Keratinocyte (primary cell): ENCODE data around the gene ARG1. TPM values are rescaled to one million over a fixed set of nuclear protein-coding genes. Genes with fewer than 3 reads are reported as not detected.

Experiments
- DNase-seq: peaks from one replicate; pipeline ENCODE4 v3.0.0-alpha.2; 2011; ENCODE audit warnings: low read depth, missing footprints, low spot score
- FAIRE-seq: peaks from 2 replicates; lab custom pipeline; 2011; peaks lifted over from hg19 to GRCh38; lab: Jason Lieb, UNC
- H2AFZ ChIP-seq: 2 replicates; pipeline ENCODE4 v1.6.0; 2012; ENCODE audit warnings: low read length, control low read depth, inconsistent platforms; ENCODE audit not compliant: control insufficient read depth
- H3K27ac ChIP-seq: 2 replicates; pipeline ENCODE4 v1.5.1; 2011; ENCODE audit warnings: low read length; ENCODE audit not compliant: control insufficient read depth, insufficient read depth
- H3K27me3 ChIP-seq: 3 replicates; pipeline ENCODE4 v1.6.0; 2011; ENCODE audit warnings: low read length; ENCODE audit not compliant: control insufficient read depth, insufficient read depth; ENCODE audit errors: extremely low read depth
- H3K36me3 ChIP-seq, 2 experiments: 2 replicates in 1 of 2; 3 replicates in 1 of 2; pipeline ENCODE4 v1.5.1; 2011; ENCODE audit warnings: low read length in 2 of 2, mild to moderate bottlenecking in 1 of 2; ENCODE audit not compliant: control insufficient read depth in 2 of 2, insufficient read depth in 2 of 2; ENCODE audit errors: extremely low read depth in 1 of 2
- H3K4me1 ChIP-seq: 3 replicates; pipeline ENCODE4 v1.5.1; 2011; ENCODE audit warnings: low read length; ENCODE audit not compliant: control insufficient read depth, insufficient read depth; ENCODE audit errors: extremely low read depth
- H3K4me2 ChIP-seq: 3 replicates; pipeline ENCODE4 v1.6.0; 2011; ENCODE audit warnings: low read depth, low read length; ENCODE audit not compliant: control insufficient read depth, insufficient read depth; ENCODE audit errors: extremely low read depth
- H3K4me3 ChIP-seq, 3 experiments: fragments of 200-600 bp in 1 of 3; sonication (generic) in 1 of 3; 2 replicates in 2 of 3; 3 replicates in 1 of 3; pipeline ENCODE4 v1.5.1; 2011 to 2016; ENCODE audit warnings: low read length in 3 of 3, mild to moderate bottlenecking in 3 of 3, control low read depth in 2 of 3, inconsistent platforms in 1 of 3, low read depth in 1 of 3, mixed read lengths in 1 of 3, mixed run types in 1 of 3, moderate library complexity in 1 of 3; ENCODE audit not compliant: control insufficient read depth in 2 of 3, insufficient read depth in 2 of 3; ENCODE audit errors: extremely low read depth in 1 of 3
- H3K79me2 ChIP-seq: 2 replicates; pipeline ENCODE4 v1.6.0; 2012; ENCODE audit warnings: low read length; ENCODE audit not compliant: control insufficient read depth, insufficient read depth
- H3K9ac ChIP-seq: 3 replicates; pipeline ENCODE4 v1.6.0; 2011; ENCODE audit warnings: low read length; ENCODE audit not compliant: control insufficient read depth, insufficient read depth; ENCODE audit errors: extremely low read depth
- H3K9me1 ChIP-seq: 3 replicates; pipeline ENCODE4 v1.6.0; 2011; ENCODE audit warnings: low read length; ENCODE audit not compliant: control insufficient read depth, insufficient read depth; ENCODE audit errors: extremely low read depth
- H3K9me3 ChIP-seq: 2 replicates; pipeline ENCODE4 v1.5.1; 2012; ENCODE audit warnings: low read depth, low read length; ENCODE audit not compliant: control insufficient read depth
- H4K20me1 ChIP-seq: 3 replicates; pipeline ENCODE4 v1.6.0; 2011; ENCODE audit warnings: low read length; ENCODE audit not compliant: control insufficient read depth, insufficient read depth; ENCODE audit errors: extremely low read depth
- EZH2 ChIP-seq: IDR thresholded peaks from one replicate; pipeline ENCODE4 v1.6.1; 2012; ENCODE audit warnings: inconsistent platforms, mild to moderate bottlenecking, low read length, moderate library complexity
- dilution Hi-C: fragments of 300-500 bp; cut with MboI; formaldehyde crosslinking; loops from one replicate; pipeline ENCODE4 v1.7.0; 2020; ENCODE audit warnings: low sequenced_read_pairs; ENCODE audit not compliant: extremely low pct_ligation_motif_present
- polyA plus RNA-seq, 5 experiments: library from polyadenylated mRNA; depleted of rRNA in 3 of 5; stranded (reverse) in 3 of 5; stranded (forward) in 1 of 5; unstranded in 1 of 5; fragments of >200 nt; gene quantifications; 1 replicate in 1 of 5; 2 replicates in 3 of 5; 3 replicates in 1 of 5; pipeline versions ENCODE4 v1.2.1 to v1.2.3, GENCODE V29; 2011 to 2012; ENCODE audit warnings: missing spikeins in 2 of 5, low read depth in 1 of 5, low replicate concordance in 1 of 5
- TF ChIP-seq, protein P1 (sequence below), 3 experiments: IDR thresholded peaks in 1 of 3; conservative IDR thresholded peaks in 1 of 3; optimal IDR thresholded peaks in 1 of 3; 2 replicates in 2 of 3; 3 replicates in 1 of 3; pipeline versions ENCODE3 to v1.5.1; 2011; ENCODE audit warnings: low read length in 3 of 3, mild to moderate bottlenecking in 3 of 3, moderate library complexity in 2 of 3, control low read depth in 1 of 3, inconsistent platforms in 1 of 3; ENCODE audit not compliant: insufficient read depth in 2 of 3; ENCODE audit errors: extremely low read depth in 1 of 3

Gene ARG1
- polyA plus RNA-seq, 1 donor (not counting 4 experiments of a cell fraction or from before 2014, with no cell fraction given) = 0.13 TPM

DNA sequence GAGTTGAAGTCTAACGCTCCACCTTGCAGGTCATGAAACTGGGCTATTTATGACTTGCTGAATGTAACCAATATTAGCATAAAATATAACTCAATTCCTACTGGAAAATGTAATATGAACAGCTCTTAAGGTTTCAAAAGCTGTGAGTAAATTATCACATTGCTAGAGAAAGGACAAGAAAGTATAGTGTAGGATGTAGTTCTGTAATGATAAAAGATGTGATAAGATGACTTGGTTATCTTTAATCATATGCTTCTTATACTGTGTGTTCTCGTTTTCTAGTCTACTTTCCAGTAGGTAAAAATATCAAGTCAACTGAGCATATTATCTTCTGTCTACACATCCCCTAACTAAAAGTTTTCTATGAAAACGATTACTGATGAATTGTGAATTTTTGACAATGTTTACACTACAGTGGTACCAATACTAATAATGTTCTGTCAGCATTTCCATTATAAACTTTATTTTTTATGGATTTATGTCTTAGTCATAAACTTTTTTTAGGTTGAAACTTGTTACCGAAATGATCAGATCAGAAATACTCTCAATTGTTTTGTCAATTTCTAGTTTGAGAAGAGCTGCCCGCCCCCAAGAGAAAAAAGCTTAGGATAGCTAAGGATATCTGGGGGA is 40.4 kb downstream of the ARG1 start:
- FAIRE-seq = no peak
- TF ChIP-seq EZH2 = no peak
- TF ChIP-seq, protein P1, sequence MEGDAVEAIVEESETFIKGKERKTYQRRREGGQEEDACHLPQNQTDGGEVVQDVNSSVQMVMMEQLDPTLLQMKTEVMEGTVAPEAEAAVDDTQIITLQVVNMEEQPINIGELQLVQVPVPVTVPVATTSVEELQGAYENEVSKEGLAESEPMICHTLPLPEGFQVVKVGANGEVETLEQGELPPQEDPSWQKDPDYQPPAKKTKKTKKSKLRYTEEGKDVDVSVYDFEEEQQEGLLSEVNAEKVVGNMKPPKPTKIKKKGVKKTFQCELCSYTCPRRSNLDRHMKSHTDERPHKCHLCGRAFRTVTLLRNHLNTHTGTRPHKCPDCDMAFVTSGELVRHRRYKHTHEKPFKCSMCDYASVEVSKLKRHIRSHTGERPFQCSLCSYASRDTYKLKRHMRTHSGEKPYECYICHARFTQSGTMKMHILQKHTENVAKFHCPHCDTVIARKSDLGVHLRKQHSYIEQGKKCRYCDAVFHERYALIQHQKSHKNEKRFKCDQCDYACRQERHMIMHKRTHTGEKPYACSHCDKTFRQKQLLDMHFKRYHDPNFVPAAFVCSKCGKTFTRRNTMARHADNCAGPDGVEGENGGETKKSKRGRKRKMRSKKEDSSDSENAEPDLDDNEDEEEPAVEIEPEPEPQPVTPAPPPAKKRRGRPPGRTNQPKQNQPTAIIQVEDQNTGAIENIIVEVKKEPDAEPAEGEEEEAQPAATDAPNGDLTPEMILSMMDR (optimal IDR thresholded peaks at IDR 0.05 in 1 of 3, IDR thresholded peaks at IDR 0.05 in 1 of 3, conservative IDR thresholded peaks at IDR 0.05 in 1 of 3; ENCODE audit: extremely low read depth in 1 of 3, insufficient read depth in 2 of 3, low read length in 3 of 3) = no peak
- peaks cover 5 to 13% of the 10 kb centered on the region in 2 experiments for H3K36me3 ChIP-seq

DNA sequence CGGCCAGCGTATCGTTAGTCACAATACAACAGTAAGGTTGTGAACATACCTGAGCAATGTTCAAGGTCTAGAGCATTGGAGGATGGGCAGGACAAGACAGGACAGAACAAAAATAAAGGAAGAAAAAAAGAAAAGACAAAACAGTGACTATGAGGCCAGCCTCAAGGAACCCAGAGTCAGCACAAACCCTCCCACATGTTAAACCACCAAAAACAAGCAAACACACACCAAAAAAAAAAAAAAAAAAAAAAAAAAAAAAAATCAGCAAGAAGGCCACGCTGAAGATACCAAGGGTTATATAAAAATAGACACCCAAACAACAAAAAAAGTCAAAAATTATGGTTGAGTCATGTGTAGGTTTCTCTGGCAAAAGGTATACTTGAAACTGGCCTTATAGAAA is 42.2 kb downstream of the ARG1 start:
- H3K4me3 ChIP-seq = no peak overlapping the region
- no peaks in the 10 kb centered on the region for H4K20me1 ChIP-seq
- no peak overlapping the region for H2AFZ ChIP-seq
- no peak overlapping the region for H3K27ac ChIP-seq
- no peak overlapping the region for H3K4me2 ChIP-seq
- no peaks in the 10 kb centered on the region for H3K9me1 ChIP-seq
- FAIRE-seq (no peak), DNase-seq (no peak)
- dilution Hi-C loops = no loop called here
- no peaks in the 10 kb centered on the region for H3K27me3 ChIP-seq
- TF ChIP-seq, protein P1 (optimal IDR thresholded peaks at IDR 0.05 in 1 of 3, IDR thresholded peaks at IDR 0.05 in 1 of 3, conservative IDR thresholded peaks at IDR 0.05 in 1 of 3; ENCODE audit: extremely low read depth in 1 of 3, insufficient read depth in 2 of 3, low read length in 3 of 3) = no peak
- TF ChIP-seq EZH2 = no peak
- H3K9ac ChIP-seq = no peak overlapping the region
- no peaks in the 10 kb centered on the region for H3K9me3 ChIP-seq
- no peaks in the 10 kb centered on the region for H3K4me1 ChIP-seq
- H3K36me3 ChIP-seq = peaks cover 10 to 12% of the 10 kb centered on the region in 2 experiments
- H3K79me2 ChIP-seq = no peaks in the 10 kb centered on the region

More for the DNA sequence above, 40.4 kb downstream of the ARG1 start:
- H3K27me3 ChIP-seq = no peaks in the 10 kb centered on the region
- H4K20me1 ChIP-seq = no peaks in the 10 kb centered on the region
- H3K9me1 ChIP-seq = no peaks in the 10 kb centered on the region
- H2AFZ ChIP-seq = no peak overlapping the region
- H3K4me3 ChIP-seq = no peak overlapping the region
- H3K79me2 ChIP-seq = no peaks in the 10 kb centered on the region
- dilution Hi-C loops = no loop called here
- no peak overlapping the region for H3K27ac ChIP-seq
- no peaks in the 10 kb centered on the region for H3K9me3 ChIP-seq
- no peak overlapping the region for H3K9ac ChIP-seq
- H3K4me2 ChIP-seq = no peak overlapping the region
- H3K4me1 ChIP-seq = no peaks in the 10 kb centered on the region
- DNase-seq = no peak
